ENCODE measurements around the gene EIF4G3. TPM values are rescaled to one million over a fixed set of nuclear protein-coding genes. Genes with fewer than 3 reads are reported as not detected.
"Not testable (repeated sequence)": the region's sequence is repeated elsewhere in the genome, so short reads cannot be mapped to it uniquely, and the experiment has no call there.

EIF4G3 gene
- total RNA-seq, 1 donor from 2014 or later: 81.3 TPM

DNA sequence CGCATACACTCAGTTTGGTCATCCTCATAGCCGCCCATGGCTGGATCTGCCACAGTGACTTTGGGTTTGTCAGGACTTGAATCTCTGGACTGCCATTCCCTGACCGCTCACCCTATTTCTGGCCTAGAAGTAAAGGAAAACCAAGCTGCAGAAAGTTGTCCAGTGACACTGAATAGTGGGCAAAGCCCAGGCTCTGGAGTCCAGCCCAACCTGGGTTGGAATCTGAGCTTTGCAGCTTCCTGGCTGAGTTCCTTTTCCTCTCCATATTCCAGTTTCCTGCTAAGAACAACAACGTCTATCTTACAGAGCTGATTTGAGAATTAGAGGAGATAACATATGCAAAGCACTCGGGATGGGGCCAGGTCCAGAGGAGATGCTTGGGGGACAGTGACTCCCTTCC is 15.6 kb upstream of the EIF4G3 start:
- Mint-ChIP-seq H3K9me3 (no peaks in the 10 kb centered on the region), H3K36me3 (ENCODE audit: low read depth) (no peaks in the 10 kb centered on the region), H3K27me3 (peaks cover 11% of the 10 kb centered on the region), H3K27ac (no peak overlapping the region), H3K4me1 (no peaks in the 10 kb centered on the region), H3K4me3 (no peak overlapping the region)
- intact Hi-C loops (cut with micrococcal nuclease): loop anchor here (10.0 kb wide), 1 partner anchor 977 kb away; no protein-coding TSS in a partner anchor
- ATAC-seq (ENCODE audit: low read depth) (no peak), DNase-seq (no peak)
- CTCF ChIA-PET: interaction anchor here (6.1 kb wide), 1 partner anchor 496 kb away, joined by 66 read pairs; no protein-coding TSS in a partner anchor
- POLR2A ChIA-PET: no interaction called here
- TF ChIP-seq, protein P1, sequence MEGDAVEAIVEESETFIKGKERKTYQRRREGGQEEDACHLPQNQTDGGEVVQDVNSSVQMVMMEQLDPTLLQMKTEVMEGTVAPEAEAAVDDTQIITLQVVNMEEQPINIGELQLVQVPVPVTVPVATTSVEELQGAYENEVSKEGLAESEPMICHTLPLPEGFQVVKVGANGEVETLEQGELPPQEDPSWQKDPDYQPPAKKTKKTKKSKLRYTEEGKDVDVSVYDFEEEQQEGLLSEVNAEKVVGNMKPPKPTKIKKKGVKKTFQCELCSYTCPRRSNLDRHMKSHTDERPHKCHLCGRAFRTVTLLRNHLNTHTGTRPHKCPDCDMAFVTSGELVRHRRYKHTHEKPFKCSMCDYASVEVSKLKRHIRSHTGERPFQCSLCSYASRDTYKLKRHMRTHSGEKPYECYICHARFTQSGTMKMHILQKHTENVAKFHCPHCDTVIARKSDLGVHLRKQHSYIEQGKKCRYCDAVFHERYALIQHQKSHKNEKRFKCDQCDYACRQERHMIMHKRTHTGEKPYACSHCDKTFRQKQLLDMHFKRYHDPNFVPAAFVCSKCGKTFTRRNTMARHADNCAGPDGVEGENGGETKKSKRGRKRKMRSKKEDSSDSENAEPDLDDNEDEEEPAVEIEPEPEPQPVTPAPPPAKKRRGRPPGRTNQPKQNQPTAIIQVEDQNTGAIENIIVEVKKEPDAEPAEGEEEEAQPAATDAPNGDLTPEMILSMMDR (IDR thresholded peaks at IDR 0.05): no peak

DNA sequence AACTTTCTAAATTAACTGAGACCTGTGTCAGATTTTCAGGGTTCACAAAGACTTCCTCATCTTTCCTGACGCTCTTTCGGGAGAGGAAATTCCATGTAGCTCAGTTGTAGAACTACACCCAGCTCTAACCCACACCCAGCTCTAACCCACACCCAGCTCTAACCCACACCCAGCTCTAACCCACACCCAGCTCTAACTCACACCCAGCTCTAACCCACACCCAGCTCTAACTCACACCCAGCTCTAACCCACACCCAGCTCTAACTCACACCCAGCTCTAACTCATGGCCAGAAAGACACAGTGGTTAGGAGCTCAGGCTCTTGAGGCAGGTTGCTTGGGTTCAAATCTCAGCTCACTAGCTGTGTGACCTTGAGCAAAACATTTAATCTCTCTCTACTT is 14.1 kb upstream of the EIF4G3 start:
- H3K4me1 Mint-ChIP-seq; H3K9me3 Mint-ChIP-seq; H3K27ac Mint-ChIP-seq; H3K27me3 Mint-ChIP-seq; CTCF ChIA-PET; DNase-seq; H3K4me3 Mint-ChIP-seq; H3K36me3 Mint-ChIP-seq (ENCODE audit: low read depth); ATAC-seq (ENCODE audit: low read depth): not testable (repeated sequence)
- intact Hi-C loops (cut with micrococcal nuclease): loop anchor here (10.0 kb wide), 1 partner anchor 976 kb away; no protein-coding TSS in a partner anchor
- POLR2A ChIA-PET: interaction anchor here (0.7 kb wide), 2 partner anchors 507 to 570 kb away, joined by 3 to 10 read pairs; no protein-coding TSS in a partner anchor

- H3K9me3 Mint-ChIP-seq: no peaks in the 10 kb centered on the region
- TF ChIP-seq, protein P1 (IDR thresholded peaks at IDR 0.05): no peak
- H3K4me1 Mint-ChIP-seq: peaks cover 5% of the 10 kb centered on the region
- H3K27me3 Mint-ChIP-seq: peaks cover 5% of the 10 kb centered on the region
- ATAC-seq (ENCODE audit: low read depth) (no peak), DNase-seq (no peak)
- intact Hi-C loops (cut with micrococcal nuclease): loop anchor here (10.0 kb wide), 1 partner anchor 975 kb away; no protein-coding TSS in a partner anchor
- ChIA-PET POLR2A (no interaction called here), CTCF (interaction anchor here (1.2 kb wide), 1 partner anchor 493 kb away, joined by 4 read pairs; no protein-coding TSS in a partner anchor)
- no peak overlapping the region for H3K4me3 Mint-ChIP-seq
- no peak overlapping the region for H3K27ac Mint-ChIP-seq
- H3K36me3 Mint-ChIP-seq (ENCODE audit: low read depth): no peaks in the 10 kb centered on the region
Observed at GRCh38 chr1:21189906-21190500, 13.3 kb upstream of the EIF4G3 start.

DNA sequence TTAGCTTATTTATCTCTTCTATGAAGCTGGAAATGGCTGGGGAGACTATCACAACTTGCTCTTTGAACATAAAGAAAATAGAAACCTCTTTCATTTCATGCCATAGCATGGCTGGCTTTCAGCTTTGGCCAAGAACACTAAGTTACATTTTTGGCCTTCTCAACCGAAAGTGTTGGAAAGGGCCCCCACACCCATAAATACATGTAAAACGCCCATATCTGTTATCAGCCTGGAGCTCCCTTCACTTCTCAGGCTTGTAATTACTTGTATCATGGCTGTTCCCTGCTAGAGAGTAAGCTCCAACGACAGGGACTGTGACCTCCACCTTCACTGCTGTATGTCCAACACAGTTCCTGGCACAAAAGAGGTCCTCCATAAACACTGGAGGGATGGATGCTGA is 12.7 kb upstream of the EIF4G3 start:
- intact Hi-C loops (cut with micrococcal nuclease): no loop called here
- POLR2A ChIA-PET: no interaction called here

DNA sequence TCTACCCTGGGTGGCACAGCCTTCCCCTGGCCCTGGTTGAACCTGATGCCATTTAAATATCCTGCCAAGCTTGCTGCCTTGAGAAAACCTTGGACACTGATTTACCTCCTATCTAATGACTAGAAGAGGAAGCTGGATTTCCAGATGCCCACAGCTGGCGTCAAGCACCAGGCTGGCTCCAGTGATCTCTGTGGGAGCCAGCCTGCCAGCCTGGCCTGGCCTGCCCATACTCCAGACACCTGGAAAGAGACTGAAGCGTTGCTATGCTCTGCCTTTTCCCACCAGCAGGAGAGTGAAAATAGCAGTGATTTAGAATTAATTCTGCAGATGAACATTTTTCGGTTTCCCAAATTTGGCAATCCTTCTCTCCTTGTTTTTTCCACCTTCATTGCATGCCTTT is 11.5 kb upstream of the EIF4G3 start:
- ATAC-seq (ENCODE audit: low read depth) (no peak), DNase-seq (no peak)
- CTCF ChIA-PET: no interaction called here
- Mint-ChIP-seq H3K4me1 (peaks cover 20% of the 10 kb centered on the region), H3K4me3 (no peak overlapping the region), H3K9me3 (no peaks in the 10 kb centered on the region), H3K36me3 (ENCODE audit: low read depth) (no peaks in the 10 kb centered on the region), H3K27ac (no peak overlapping the region), H3K27me3 (peaks cover 5% of the 10 kb centered on the region)
- POLR2A ChIA-PET: no interaction called here
- intact Hi-C loops (cut with micrococcal nuclease): no loop called here
- TF ChIP-seq, protein P1 (IDR thresholded peaks at IDR 0.05): no peak

More for the DNA sequence above, 12.7 kb upstream of the EIF4G3 start:
- no peak overlapping the region for H3K4me3 Mint-ChIP-seq
- TF ChIP-seq, protein P1 (IDR thresholded peaks at IDR 0.05): no peak
- no peaks in the 10 kb centered on the region for H3K36me3 Mint-ChIP-seq (ENCODE audit: low read depth)
- peaks cover 10% of the 10 kb centered on the region for H3K4me1 Mint-ChIP-seq
- ATAC-seq (ENCODE audit: low read depth) (no peak), DNase-seq (no peak)
- H3K27me3 Mint-ChIP-seq: peaks cover 5% of the 10 kb centered on the region
- H3K27ac Mint-ChIP-seq: no peak overlapping the region
- H3K9me3 Mint-ChIP-seq: no peaks in the 10 kb centered on the region
- CTCF ChIA-PET: interaction anchor here (1.2 kb wide), 1 partner anchor 493 kb away, joined by 4 read pairs; no protein-coding TSS in a partner anchor
